ENCODE measurements around the gene ELAVL1.

Gene ELAVL1

DNA sequence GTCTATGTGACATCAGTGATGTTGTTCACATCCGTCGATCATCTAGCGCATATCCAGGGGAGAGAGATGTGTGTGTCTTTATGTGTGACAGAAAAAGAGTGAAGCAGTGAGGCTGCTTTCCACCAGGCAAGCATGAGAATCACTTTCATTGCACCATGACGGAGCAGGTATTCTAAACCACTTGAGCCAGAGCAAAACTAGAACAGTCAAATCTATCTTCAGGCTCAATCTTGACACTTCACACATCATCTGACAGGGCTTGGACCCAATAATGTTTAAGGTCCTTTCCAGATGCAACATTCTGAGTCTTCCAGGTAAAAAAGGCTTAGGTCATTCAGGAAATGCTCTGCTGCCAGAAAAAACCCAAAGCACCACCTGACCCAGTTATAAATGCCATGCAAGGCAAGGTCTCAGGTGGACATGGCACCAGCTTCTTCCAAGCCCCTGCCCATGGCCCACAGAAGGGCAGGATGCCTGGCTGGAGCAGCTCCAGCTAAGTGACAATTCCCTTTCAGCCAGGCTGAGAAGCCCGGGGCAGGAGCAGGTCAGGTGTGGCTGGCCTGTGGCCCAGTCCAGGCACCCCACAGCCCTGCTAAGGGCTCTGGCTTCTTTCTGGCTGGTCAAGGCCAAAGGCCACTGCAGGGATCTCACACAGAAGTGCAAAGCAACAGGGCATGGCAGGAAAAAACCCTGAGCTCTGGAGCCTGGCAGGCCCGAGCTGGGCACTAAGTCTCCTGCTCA, 5.0 kb downstream of the ELAVL1 start:
- Mint-ChIP-seq H3K4me1 (ENCODE audit: low read depth) (peaks cover 68% of the 10 kb centered on the region), H3K36me3 (ENCODE audit: low read depth) (peaks cover 66% of the 10 kb centered on the region), H3K4me3 (no peak overlapping the region), H3K27me3 (no peaks in the 10 kb centered on the region), H3K9me3 (no peaks in the 10 kb centered on the region), H3K27ac (no peak overlapping the region)
- no peak for DNase-seq

DNA sequence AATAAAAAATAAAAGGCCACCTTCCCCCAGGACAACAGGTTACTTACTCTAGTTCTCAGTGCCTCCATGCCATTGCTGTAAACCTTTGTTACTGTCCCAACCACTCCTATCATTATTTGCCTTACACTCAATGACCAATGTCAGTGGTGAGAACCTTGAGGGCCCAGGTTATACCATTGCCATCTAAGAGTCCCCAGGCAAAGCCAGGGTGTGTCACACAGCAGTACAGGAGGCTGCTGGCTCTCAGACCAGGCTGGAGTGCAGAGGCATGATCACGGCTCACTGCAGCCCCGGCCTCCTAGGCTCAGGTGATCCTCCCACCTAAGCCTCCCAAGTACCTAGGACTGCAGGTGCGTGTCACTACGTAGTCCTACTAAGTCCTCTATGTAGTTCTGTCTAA, 6.1 kb downstream of the ELAVL1 start:
- peaks cover 76% of the 10 kb centered on the region for H3K4me1 Mint-ChIP-seq (ENCODE audit: low read depth)

DNA sequence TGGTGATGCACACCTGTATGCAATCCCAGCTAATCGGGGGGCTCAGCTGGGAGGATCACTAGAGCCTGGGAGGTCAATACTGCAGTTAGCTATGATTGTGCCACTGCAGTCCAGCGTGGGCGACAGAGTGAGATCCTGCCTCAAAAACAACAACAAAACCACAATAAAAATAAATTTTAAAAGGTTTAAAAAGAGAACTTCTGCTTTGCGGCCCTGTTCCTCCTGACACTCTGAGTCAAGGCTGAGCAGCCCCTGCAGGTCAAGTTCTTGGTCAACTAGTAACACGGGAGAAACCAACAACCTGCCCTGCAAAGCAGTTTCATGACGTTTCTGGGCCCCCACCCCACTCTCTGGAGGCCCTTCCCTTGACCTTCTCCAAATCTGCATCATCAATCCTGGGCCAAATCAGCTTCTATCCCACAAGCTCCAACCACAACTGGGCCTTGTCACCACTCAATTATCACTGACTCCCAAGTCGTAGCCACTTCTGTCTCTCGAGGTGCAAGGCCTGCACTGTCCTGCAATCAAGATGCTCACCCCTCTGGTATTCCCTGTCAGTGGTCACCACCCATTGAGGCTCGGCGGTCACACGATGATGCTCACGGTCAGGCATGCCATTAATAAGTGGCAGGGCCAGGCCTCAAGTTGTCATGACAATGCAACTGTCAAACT, 7.5 kb downstream of the ELAVL1 start:
- no peak for DNase-seq
- Mint-ChIP-seq H3K9me3 (no peaks in the 10 kb centered on the region), H3K27ac (no peak overlapping the region), H3K4me3 (no peak overlapping the region), H3K36me3 (ENCODE audit: low read depth) (peaks cover 72% of the 10 kb centered on the region), H3K4me1 (ENCODE audit: low read depth) (peaks cover 77% of the 10 kb centered on the region), H3K27me3 (no peaks in the 10 kb centered on the region)

More for the DNA sequence above, 6.1 kb downstream of the ELAVL1 start:
- no peak overlapping the region for H3K4me3 Mint-ChIP-seq
- no peaks in the 10 kb centered on the region for H3K27me3 Mint-ChIP-seq
- H3K27ac Mint-ChIP-seq, result no peak overlapping the region
- peaks cover 68% of the 10 kb centered on the region for H3K36me3 Mint-ChIP-seq (ENCODE audit: low read depth)
- no peaks in the 10 kb centered on the region for H3K9me3 Mint-ChIP-seq
- DNase-seq, result no peak

- Mint-ChIP-seq H3K36me3 (ENCODE audit: low read depth) (peaks cover 71% of the 10 kb centered on the region), H3K4me1 (ENCODE audit: low read depth) (peaks cover 66% of the 10 kb centered on the region), H3K9me3 (no peaks in the 10 kb centered on the region), H3K4me3 (no peak overlapping the region), H3K27me3 (no peaks in the 10 kb centered on the region), H3K27ac (no peak overlapping the region)
- no peak for DNase-seq
These were observed 8.6 kb downstream of the ELAVL1 start for GRCh38 chr19:7996883-7997282.

DNA sequence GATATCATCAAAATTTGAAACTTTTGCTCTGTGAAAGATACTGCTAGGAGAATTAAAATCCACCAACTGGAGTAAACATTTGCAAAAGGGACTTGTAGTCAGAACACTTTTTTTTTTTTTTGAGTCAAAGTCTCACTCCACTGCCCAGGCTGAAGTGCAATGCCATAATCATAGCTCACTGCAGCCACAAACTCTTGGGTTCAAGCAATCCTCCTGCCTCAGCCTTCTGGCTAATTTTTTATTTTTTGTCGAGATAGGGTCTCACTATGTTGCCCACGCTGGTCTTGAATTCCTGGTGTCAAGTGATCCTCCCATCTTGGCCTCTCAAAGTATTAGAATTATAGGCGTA, 9.7 kb downstream of the ELAVL1 start:
- Mint-ChIP-seq H3K36me3 (ENCODE audit: low read depth) (peaks cover 75% of the 10 kb centered on the region), H3K27ac (no peak overlapping the region)

DNA sequence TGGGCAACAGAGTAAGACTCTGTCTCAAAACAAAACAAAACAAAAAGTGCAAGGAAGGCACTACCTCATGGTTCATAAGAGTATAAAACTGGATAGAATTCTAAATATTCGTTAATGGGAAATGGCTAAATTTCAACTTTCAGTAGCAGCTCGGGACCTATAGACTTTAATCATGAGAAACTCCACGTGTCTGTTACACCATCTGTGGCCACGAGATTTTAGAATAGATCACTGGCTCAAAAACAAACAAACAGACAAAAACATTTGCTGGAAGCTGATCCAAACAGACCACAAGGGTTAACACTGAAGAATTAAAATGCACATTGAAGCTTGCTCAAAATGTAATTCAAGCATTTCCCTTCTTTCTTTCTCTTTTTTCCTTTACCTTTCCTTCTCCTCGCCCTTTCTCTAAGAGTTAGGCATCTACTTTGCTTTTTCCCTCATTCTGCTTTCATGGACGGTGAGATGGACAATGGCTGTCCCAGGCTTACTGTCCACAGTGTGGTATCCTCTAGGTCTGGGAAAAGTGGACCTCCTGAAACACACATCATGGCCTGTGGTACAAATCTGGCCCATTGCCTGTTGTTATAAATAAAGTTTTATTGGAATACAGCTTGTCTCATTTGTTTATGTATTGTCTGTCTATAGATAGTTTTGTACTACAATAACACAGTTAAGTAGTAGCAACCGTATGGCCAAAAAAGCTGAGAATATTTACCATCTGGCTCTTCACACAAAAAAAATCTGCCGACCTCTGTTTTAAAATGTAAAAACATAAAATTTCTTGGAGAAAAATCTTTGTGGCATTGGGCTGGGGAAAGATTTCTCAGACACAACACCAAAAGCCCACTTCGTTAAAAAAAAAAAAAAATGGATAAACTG, 10.3 kb downstream of the ELAVL1 start:
- no peak for DNase-seq
- no peaks in the 10 kb centered on the region for H3K27me3 Mint-ChIP-seq
- H3K36me3 Mint-ChIP-seq (ENCODE audit: low read depth), result peaks cover 79% of the 10 kb centered on the region
- no peaks in the 10 kb centered on the region for H3K9me3 Mint-ChIP-seq
- H3K4me3 Mint-ChIP-seq, result no peak overlapping the region
- peak overlapping the region; percentile 45 for H3K27ac Mint-ChIP-seq
- H3K4me1 Mint-ChIP-seq (ENCODE audit: low read depth), result peaks cover 53% of the 10 kb centered on the region

More for the DNA sequence above, 9.7 kb downstream of the ELAVL1 start:
- Mint-ChIP-seq H3K27me3 (no peaks in the 10 kb centered on the region), H3K4me3 (no peak overlapping the region), H3K4me1 (ENCODE audit: low read depth) (peaks cover 56% of the 10 kb centered on the region), H3K9me3 (no peaks in the 10 kb centered on the region)
- no peak for DNase-seq

DNA sequence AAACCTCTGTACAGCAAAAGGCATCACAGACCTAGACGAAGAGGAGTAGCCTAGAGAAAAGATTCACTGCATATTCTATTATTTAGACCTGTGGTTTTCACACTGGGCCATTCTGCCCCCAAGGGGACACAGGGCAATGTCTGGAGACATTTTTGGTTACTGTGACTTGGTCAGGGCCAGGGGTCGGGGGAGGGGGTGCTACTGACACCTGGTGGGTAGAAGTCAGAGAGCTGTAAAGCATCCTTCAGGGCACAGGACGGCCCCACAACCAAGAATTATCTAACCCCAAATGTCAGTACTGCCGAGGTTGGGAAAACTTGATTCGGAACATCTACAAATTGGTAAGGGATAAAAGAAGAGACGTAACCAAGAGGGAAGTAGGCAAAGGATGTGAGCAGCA, 11.3 kb downstream of the ELAVL1 start:
- Mint-ChIP-seq H3K4me1 (ENCODE audit: low read depth) (peaks cover 46% of the 10 kb centered on the region), H3K36me3 (ENCODE audit: low read depth) (peaks cover 78% of the 10 kb centered on the region), H3K27me3 (no peaks in the 10 kb centered on the region), H3K27ac (peak overlapping the region; percentile 51), H3K4me3 (no peak overlapping the region), H3K9me3 (no peaks in the 10 kb centered on the region)
- DNase-seq, result no peak

DNA sequence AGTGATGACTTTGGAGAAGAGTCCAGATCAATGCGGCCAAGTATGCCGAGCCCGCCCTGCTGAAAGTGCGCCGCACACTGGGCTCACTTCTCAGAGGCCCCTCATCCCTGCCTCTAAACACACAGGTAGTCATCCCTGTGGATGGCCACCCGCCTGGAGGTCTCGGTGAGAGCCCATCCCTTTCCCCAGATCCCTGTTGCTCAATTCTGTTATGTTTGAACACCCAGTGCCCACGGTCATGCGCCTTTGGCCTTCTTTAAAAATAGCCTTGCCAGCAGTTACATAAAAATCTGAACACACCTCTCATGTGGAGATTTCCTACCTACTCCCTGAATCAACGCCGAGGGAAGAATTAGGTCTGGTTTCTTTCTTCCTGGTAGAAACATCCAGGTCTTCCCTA, 11.9 kb downstream of the ELAVL1 start:
- H3K27ac Mint-ChIP-seq, result no peak overlapping the region
- H3K4me3 Mint-ChIP-seq, result no peak overlapping the region
- peaks cover 46% of the 10 kb centered on the region for H3K4me1 Mint-ChIP-seq (ENCODE audit: low read depth)
- H3K9me3 Mint-ChIP-seq, result no peaks in the 10 kb centered on the region
- no peak for DNase-seq
- H3K27me3 Mint-ChIP-seq, result no peaks in the 10 kb centered on the region
- H3K36me3 Mint-ChIP-seq (ENCODE audit: low read depth), result peaks cover 83% of the 10 kb centered on the region

GRCh38 chr19:7992575-7992974, 12.9 kb downstream of the ELAVL1 start:
- no peak for DNase-seq
- peaks cover 39% of the 10 kb centered on the region for H3K4me1 Mint-ChIP-seq (ENCODE audit: low read depth)
- no peaks in the 10 kb centered on the region for H3K27me3 Mint-ChIP-seq
- no peak overlapping the region for H3K4me3 Mint-ChIP-seq
- H3K27ac Mint-ChIP-seq, result no peak overlapping the region
- peaks cover 85% of the 10 kb centered on the region for H3K36me3 Mint-ChIP-seq (ENCODE audit: low read depth)
- H3K9me3 Mint-ChIP-seq, result no peaks in the 10 kb centered on the region

- H3K9me3 Mint-ChIP-seq, result no peaks in the 10 kb centered on the region
- no peak overlapping the region for H3K27ac Mint-ChIP-seq
- H3K4me3 Mint-ChIP-seq, result no peak overlapping the region
- no peaks in the 10 kb centered on the region for H3K27me3 Mint-ChIP-seq
- no peak for DNase-seq
- peaks cover 12% of the 10 kb centered on the region for H3K4me1 Mint-ChIP-seq (ENCODE audit: low read depth)
- peaks cover 92% of the 10 kb centered on the region for H3K36me3 Mint-ChIP-seq (ENCODE audit: low read depth)
These were observed 16.3 kb downstream of the ELAVL1 start for GRCh38 chr19:7989071-7989575.

DNA sequence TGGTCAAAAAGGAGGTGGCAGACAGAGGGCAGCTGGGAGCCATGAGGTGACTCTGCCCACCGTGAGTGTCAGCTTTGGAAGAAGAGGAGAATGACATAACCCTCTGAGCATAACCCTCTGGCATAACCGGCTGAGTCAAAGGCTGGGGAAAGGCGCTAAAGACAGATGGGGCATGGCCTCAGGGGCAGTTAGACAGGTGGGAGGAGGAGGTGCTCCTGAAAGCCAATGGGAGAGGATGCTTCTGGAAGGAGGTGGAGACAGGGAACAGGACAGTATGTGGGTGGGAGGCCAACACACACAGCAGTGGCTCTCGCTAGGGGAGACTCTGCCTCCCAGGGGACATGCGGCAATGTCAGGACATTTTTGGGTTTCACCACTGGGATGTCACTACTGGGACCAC, 17.1 kb downstream of the ELAVL1 start:
- no peak overlapping the region for H3K4me3 Mint-ChIP-seq
- no peaks in the 10 kb centered on the region for H3K9me3 Mint-ChIP-seq
- H3K27ac Mint-ChIP-seq, result peak overlapping the region; percentile 47
- peaks cover 94% of the 10 kb centered on the region for H3K36me3 Mint-ChIP-seq (ENCODE audit: low read depth)
- peaks cover 3% of the 10 kb centered on the region for H3K4me1 Mint-ChIP-seq (ENCODE audit: low read depth)
- DNase-seq, result no peak
- H3K27me3 Mint-ChIP-seq, result no peaks in the 10 kb centered on the region

DNA sequence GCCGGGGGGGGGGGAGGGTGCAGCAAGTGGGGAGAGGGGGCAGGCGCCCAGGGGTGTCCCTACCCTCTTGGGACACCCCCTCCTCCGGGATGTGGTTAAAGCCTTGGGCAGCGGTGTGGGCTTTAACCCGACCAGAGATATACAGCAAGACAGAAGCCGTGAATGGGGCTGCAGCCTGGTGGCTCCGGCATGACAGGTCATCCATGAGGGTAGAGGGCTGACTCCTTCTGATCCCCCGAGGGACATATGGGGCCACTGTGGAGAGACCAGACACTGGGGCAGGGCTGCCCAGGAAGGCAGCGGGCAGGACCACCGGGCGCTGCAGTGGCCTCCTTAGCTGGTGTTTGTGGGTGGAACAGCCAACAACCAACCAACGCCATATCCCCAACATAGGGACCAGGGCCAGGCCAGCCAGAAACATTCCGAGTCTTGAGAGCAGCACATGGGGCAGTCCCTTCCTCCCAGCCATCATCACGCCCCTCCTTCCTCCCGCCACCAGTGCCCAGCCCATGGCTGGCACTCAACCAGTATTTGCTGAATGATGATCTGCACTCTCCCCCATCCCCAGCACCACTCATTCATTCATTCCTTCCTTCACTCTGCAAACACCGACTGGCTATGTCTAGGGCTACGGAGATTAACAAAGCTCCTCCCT, 18.2 kb downstream of the ELAVL1 start:
- Mint-ChIP-seq H3K9me3 (no peaks in the 10 kb centered on the region), H3K4me1 (ENCODE audit: low read depth) (peaks cover 3% of the 10 kb centered on the region), H3K27ac (peak overlapping the region; percentile 47), H3K36me3 (ENCODE audit: low read depth) (peaks cover 96% of the 10 kb centered on the region), H3K27me3 (no peaks in the 10 kb centered on the region), H3K4me3 (no peak overlapping the region)
- no peak for DNase-seq

DNA sequence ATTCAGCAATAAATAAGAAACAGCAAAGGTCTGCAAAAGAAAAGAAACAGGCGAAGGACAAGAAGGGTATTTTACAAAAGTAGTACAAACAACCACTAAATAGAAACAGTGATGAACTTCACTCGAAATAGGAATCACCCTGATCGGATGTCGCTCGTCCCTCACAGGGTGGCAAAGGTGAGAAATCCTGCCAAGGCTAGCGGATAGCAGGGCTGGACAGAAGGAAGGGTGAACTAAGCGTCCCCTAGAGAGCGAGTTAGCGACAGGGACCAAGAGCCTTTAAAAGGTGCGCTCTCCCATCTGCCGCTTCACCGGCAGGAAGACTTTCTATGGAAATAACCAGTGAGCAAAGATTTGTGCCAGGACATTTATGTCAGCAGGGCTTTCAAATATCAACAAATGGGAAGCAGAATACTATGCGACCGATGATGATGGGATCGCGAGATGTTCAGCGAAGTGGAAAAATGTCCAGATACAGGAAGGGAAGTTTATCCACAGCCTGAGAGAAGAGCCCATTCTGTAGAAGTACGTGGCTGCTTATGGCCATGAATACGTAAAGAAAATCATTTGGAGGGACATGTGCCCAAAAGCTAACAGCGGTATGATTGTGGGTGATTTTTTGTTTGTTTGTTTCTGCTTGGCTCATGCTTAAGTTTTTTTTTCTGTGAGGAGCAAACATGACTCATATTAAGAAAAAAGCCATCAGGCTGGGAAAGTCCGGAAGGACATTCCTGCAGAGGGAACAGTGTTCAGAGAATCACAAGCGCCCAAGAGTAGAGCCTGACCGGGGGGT, 18.9 kb downstream of the ELAVL1 start:
- H3K36me3 Mint-ChIP-seq (ENCODE audit: low read depth), result peaks cover 97% of the 10 kb centered on the region

More for the DNA sequence above, 18.9 kb downstream of the ELAVL1 start:
- Mint-ChIP-seq H3K4me3 (no peak overlapping the region), H3K4me1 (ENCODE audit: low read depth) (peaks cover 3% of the 10 kb centered on the region), H3K9me3 (no peaks in the 10 kb centered on the region), H3K27me3 (no peaks in the 10 kb centered on the region), H3K27ac (no peak overlapping the region)
- DNase-seq, result no peak

Measured in activated T-cell treated with anti-CD3 and anti-CD28 coated beads, Interleukin-2, amount 50 U/mL, for 24 hours (primary cell).